Endodermal cell (in vitro differentiated cells): ENCODE data around the gene RBM6. TPM values are rescaled to one million over a fixed set of nuclear protein-coding genes. Genes with fewer than 3 reads are reported as not detected.

Source experiments
- DNase-seq: peaks from one replicate; pipeline ENCODE4 v3.0.0-alpha.2; 2017
- H3K27ac ChIP-seq: 2 replicates; pipeline ENCODE4 v1.5.1; 2013; ENCODE audit warnings: mild to moderate bottlenecking, low read depth, low read length, moderate library complexity
- H3K27me3 ChIP-seq: 2 replicates; pipeline ENCODE4 v1.6.1; 2013; ENCODE audit warnings: mild to moderate bottlenecking, low read length, moderate library complexity; ENCODE audit not compliant: insufficient read depth, control insufficient read depth, poor library complexity, severe bottlenecking
- H3K36me3 ChIP-seq: 2 replicates; pipeline ENCODE4 v1.7.0; 2013; ENCODE audit warnings: mild to moderate bottlenecking, low read length, moderate library complexity; ENCODE audit not compliant: control insufficient read depth, insufficient read depth
- H3K4me1 ChIP-seq: one replicate; pipeline ENCODE4 v1.7.0; 2013; ENCODE audit warnings: low read length; ENCODE audit not compliant: control insufficient read depth, insufficient read depth
- H3K4me3 ChIP-seq: 2 replicates; pipeline ENCODE4 v1.5.1; 2013; ENCODE audit warnings: mild to moderate bottlenecking, low read length, moderate library complexity
- H3K9ac ChIP-seq: 2 replicates; pipeline ENCODE4 v1.6.1; 2013; ENCODE audit warnings: mild to moderate bottlenecking, low read length, moderate library complexity; ENCODE audit not compliant: poor library complexity, severe bottlenecking; ENCODE audit errors: extremely low read depth
- H3K9me3 ChIP-seq: 2 replicates; pipeline ENCODE4 v1.6.1; 2013; ENCODE audit warnings: mild to moderate bottlenecking, low read length, moderate library complexity; ENCODE audit not compliant: control insufficient read depth
- H3K27ac Mint-ChIP-seq: 2 replicates; pipeline ENCODE4 v1.8.0; 2020; ENCODE audit warnings: mixed read lengths
- H3K27me3 Mint-ChIP-seq: 2 replicates; pipeline ENCODE4 v1.8.0; 2021; ENCODE audit warnings: mild to moderate bottlenecking, mixed read lengths; ENCODE audit not compliant: insufficient read depth
- H3K36me3 Mint-ChIP-seq: 2 replicates; pipeline ENCODE4 v1.8.0; 2020; ENCODE audit warnings: low read depth, mixed read lengths
- H3K4me1 Mint-ChIP-seq: 2 replicates; pipeline ENCODE4 v1.8.0; 2020; ENCODE audit warnings: mixed read lengths
- H3K4me3 Mint-ChIP-seq: 2 replicates; pipeline ENCODE4 v1.8.0; 2020; ENCODE audit warnings: mild to moderate bottlenecking, moderate library complexity, mixed read lengths
- H3K9me3 Mint-ChIP-seq: 2 replicates; pipeline ENCODE4 v1.8.0; 2020; ENCODE audit warnings: mild to moderate bottlenecking, mixed read lengths
- CTCF ChIP-seq: fragments of 200-600 bp; sonication (generic); conservative IDR thresholded peaks from 2 replicates; pipeline ENCODE4 v1.5.0; 2021; ENCODE audit warnings: antibody characterized with exemption, mild to moderate bottlenecking
- WGBS, 2 experiments: methylation state at CpG; one replicate each; pipeline versions ENCODE4 v1.1.5 to v1.1.7; 2013; ENCODE audit warnings: missing lambda C conversion rate in 2 of 2, mixed read lengths in 1 of 2; ENCODE audit not compliant: insufficient coverage in 1 of 2, insufficient read length in 1 of 2; 5-methylcytosine and 5-hydroxymethylcytosine counted together
- total RNA-seq, 2 donors: library from RNA; stranded (reverse); fragmentation: NEBNext Ultra II Directional in 1 of 2; extraction: Animal tissue kit (Norgen Biotek cat#: 25700) in 1 of 2; gene quantifications; 2 replicates in 1 of 2; 3 replicates in 1 of 2; pipeline ENCODE4 v1.2.1, GENCODE V29; 2021

The RBM6 gene
- total RNA-seq, 2 donors from 2014 or later, result 116 to 168 TPM

GRCh38 chr3:49997862-49998261 lies 57.9 kb downstream of the RBM6 start:
- H3K27me3 Mint-ChIP-seq, result no peaks in the 10 kb centered on the region

GRCh38 chr3:49998326-49998725 lies 58.4 kb downstream of the RBM6 start:
- Histone ChIP-seq H3K9me3 (no peaks in the 10 kb centered on the region), H3K36me3 (peaks cover 44% of the 10 kb centered on the region), H3K4me3 (no peak overlapping the region), H3K27ac (no peak overlapping the region), H3K4me1 (no peaks in the 10 kb centered on the region), H3K27me3 (no peaks in the 10 kb centered on the region), H3K9ac (no peak overlapping the region)
- no peak overlapping the region for H3K4me3 Mint-ChIP-seq
- H3K36me3 Mint-ChIP-seq, result peaks cover 34% of the 10 kb centered on the region
- no peak overlapping the region for H3K27ac Mint-ChIP-seq
- H3K4me1 Mint-ChIP-seq, result peaks cover 8% of the 10 kb centered on the region
- no peak for TF ChIP-seq CTCF
- WGBS, 2 experiments, result 97 to 100% methylated on average over 1 to 2 of the region's 2 CpGs
- DNase-seq, result no peak
- no peaks in the 10 kb centered on the region for H3K27me3 Mint-ChIP-seq
- H3K9me3 Mint-ChIP-seq, result peaks cover 2% of the 10 kb centered on the region

More at GRCh38 chr3:49997862-49998261, 57.9 kb downstream of the RBM6 start:
- Mint-ChIP-seq H3K9me3 (peaks cover 2% of the 10 kb centered on the region), H3K4me1 (peaks cover 7% of the 10 kb centered on the region), H3K27ac (no peak overlapping the region), H3K4me3 (no peak overlapping the region), H3K36me3 (peaks cover 32% of the 10 kb centered on the region)
- H3K4me3 ChIP-seq, result no peak overlapping the region
- DNase-seq, result no peak
- whole genome bisulfite sequencing, 2 experiments, result 100% methylated on average over 1 of the region's 1 CpG; no CpG with 5 or more reads in 1 of the 2 experiments
- H3K4me1 ChIP-seq, result no peaks in the 10 kb centered on the region
- no peaks in the 10 kb centered on the region for H3K9me3 ChIP-seq
- no peak overlapping the region for H3K9ac ChIP-seq
- H3K36me3 ChIP-seq, result peaks cover 44% of the 10 kb centered on the region
- no peak for TF ChIP-seq CTCF
- H3K27ac ChIP-seq, result no peak overlapping the region
- H3K27me3 ChIP-seq, result no peaks in the 10 kb centered on the region

- no peak overlapping the region for H3K9ac ChIP-seq
- no peak overlapping the region for H3K27ac Mint-ChIP-seq
- no peaks in the 10 kb centered on the region for H3K27me3 Mint-ChIP-seq
- H3K9me3 ChIP-seq, result no peaks in the 10 kb centered on the region
- 95 to 100% methylated on average over 3 of the region's 3 CpGs for WGBS, 2 experiments
- no peak overlapping the region for H3K27ac ChIP-seq
- H3K27me3 ChIP-seq, result no peaks in the 10 kb centered on the region
- peaks cover 8% of the 10 kb centered on the region for H3K4me1 Mint-ChIP-seq
- H3K4me3 ChIP-seq, result no peak overlapping the region
- no peak for DNase-seq
- no peak for TF ChIP-seq CTCF
- H3K4me3 Mint-ChIP-seq, result no peak overlapping the region
- peaks cover 48% of the 10 kb centered on the region for H3K36me3 ChIP-seq
- H3K4me1 ChIP-seq, result no peaks in the 10 kb centered on the region
- H3K36me3 Mint-ChIP-seq, result peaks cover 43% of the 10 kb centered on the region
- peaks cover 2% of the 10 kb centered on the region for H3K9me3 Mint-ChIP-seq
Observed at GRCh38 chr3:50001511-50001910, 61.6 kb downstream of the RBM6 start.
